GM12874 (cell line): Measurements from ENCODE around the gene KRTAP10-10.

Experiments
- CTCF ChIP-seq: IDR thresholded peaks from 2 replicates; pipeline ENCODE4 v1.5.1; 2011; ENCODE audit warnings: low read depth, mild to moderate bottlenecking, control low read depth, low read length, moderate library complexity; ENCODE audit not compliant: insufficient read depth

KRTAP10-10 gene

GRCh38 chr21:44616591-44616926 is 20.6 kb upstream of the KRTAP10-10 start:
- no peak for TF ChIP-seq CTCF

GRCh38 chr21:44617071-44617501 is 20.1 kb upstream of the KRTAP10-10 start:
- no peak for TF ChIP-seq CTCF

DNA sequence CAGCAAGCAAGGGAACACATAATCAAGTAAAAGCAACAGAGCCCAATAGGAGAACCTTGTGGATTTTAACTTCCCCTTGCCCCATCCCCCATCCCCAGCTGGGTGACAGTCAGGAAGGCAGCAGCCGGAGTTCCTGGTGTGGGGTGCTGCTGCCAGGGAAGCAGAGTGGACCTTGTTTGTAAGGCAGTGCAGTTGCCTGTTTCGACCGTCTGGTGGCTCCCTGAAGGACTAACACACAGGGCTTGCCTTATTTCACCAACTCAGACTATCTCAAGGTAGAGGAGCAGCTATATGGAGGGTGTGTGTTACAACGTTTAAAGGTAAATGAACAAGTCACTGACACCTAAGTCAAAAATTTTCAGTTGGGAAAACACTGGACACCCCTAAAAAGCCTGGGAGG is 18.7 kb upstream of the KRTAP10-10 start:
- TF ChIP-seq CTCF, result no peak

GRCh38 chr21:44618909-44619308 is 18.2 kb upstream of the KRTAP10-10 start:
- no peak for TF ChIP-seq CTCF

- TF ChIP-seq CTCF, result no peak
Observed at GRCh38 chr21:44619886-44620285, 17.3 kb upstream of the KRTAP10-10 start.

GRCh38 chr21:44623575-44623974 is 13.6 kb upstream of the KRTAP10-10 start:
- no peak for TF ChIP-seq CTCF

DNA sequence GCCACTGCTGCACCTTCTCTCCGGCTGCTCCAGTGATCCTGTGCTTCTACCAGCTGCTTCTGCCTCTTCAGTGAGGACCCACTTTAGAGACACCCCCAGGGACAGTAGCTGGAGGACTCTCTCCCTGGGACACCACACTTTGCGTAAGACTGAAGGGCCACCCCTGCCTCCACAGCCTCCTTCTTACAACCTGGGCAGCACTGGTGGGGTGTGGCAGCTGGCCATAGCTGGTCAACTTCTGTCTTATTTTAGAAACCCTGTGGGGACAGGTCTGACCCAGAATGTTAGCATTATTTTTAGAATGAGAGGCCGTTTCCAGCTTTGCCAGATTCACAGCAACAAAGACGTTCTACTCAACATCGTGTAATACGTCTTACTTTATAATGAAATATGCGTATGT is 11.4 kb upstream of the KRTAP10-10 start:
- no peak for TF ChIP-seq CTCF

GRCh38 chr21:44626262-44626661 is 10.9 kb upstream of the KRTAP10-10 start:
- TF ChIP-seq CTCF, result no peak
